Stimulated activated CD8-positive, alpha-beta memory T cell treated with anti-CD3 and anti-CD28 coated beads, Interleukin-12 subunit alpha, Interleukin-12 subunit beta, amount 100 ng/mL, for 1 hour (primary cell): ENCODE data around the gene ABCF2.
A peak's percentile ranks its signal among the peaks of the same experiment; 100 is the strongest.

Experiments
- DNase-seq: peaks from one replicate; pipeline ENCODE4 v3.0.0-alpha.2; 2020; ENCODE audit warnings: low read depth

The ABCF2 gene

DNA sequence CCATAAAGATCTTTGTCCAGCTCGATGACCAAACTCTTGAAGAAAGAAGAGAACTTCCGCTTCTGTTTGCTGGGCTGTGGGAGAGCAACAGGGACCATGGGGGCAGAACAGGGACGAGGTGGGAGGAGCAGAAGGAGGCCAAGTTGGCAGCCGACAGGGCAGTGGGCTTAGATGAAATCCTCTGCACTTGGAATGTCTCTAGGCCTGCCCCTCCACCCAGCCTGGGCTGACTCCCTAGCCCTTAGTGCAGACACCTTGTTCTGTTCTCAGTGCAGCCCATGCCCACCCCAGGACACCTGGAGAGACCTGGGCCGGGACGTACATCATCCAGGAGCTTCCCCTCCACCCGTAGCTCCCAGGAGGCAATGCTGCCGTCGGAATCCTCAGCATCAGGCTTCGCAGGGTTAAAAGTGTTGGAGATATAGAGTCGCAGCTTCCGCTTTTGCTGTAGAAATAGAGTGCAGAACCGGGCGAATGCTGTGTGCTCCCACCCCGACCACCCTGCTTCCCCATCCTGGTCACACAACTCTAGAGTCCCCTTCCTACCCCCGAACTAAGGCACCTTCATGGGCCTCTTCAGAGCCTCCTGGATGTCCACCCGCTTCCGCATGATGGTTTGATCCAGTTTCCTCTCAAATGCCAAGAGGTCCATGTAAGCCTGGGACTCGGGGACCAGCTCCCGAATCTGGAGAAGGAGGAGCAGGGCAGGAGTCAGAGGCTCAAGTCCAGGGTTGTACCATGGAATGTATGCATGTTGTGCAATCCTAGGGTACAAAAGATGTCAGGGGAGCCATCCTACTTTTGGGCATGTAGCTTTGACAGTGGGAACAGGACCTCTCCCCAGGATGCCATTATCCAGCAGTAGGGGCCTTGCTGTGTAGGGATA, 15.4 kb upstream of the ABCF2 start:
- DNase-seq: no peak

- no peak for DNase-seq
Observed at GRCh38 chr7:151241755-151242096, 14.7 kb upstream of the ABCF2 start.

DNA sequence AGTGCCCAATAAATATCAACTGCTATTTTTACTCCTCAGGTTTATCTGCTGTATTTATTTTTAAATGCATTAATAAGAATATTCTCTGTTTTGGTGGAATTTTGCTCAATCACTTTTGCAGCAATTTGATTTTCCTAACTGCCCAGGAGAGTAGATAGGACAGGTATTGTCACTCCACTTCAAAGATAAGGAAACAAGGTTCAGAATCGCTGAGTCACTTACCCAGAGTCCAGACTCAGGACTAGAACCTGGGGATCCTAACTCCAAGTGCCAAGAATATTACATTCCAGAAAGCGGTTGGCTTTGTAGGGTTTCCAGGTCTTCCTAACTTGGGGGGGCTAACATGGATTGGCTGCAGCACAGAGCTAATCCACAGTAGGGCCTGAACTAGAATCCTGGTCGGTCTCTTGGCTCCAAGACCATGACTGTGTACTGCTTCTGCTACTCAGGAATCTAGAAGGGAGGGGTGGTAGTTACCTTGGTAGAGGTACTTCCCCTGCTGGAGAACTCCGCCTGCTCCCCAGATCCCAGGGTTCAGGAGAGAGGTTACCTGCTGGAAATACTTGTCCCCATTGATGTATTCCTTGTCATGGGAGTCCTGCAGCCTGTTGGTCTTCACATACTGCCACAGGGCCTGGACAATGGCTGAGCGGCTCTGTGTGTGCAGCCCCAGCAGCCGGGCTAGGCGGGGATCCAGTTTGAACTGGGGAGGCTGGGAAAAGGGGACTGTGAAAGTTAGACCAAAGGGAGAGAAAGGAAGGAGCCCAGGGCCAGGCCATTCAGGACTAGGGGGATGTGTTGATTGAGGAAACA, 14.1 kb upstream of the ABCF2 start:
- no peak for DNase-seq

- DNase-seq: no peak
Observed at GRCh38 chr7:151240536-151240935, 13.5 kb upstream of the ABCF2 start.

- DNase-seq: no peak
Observed at GRCh38 chr7:151239837-151240459, 12.9 kb upstream of the ABCF2 start.

- no peak for DNase-seq
Observed at GRCh38 chr7:151238924-151239836, 12.2 kb upstream of the ABCF2 start.

DNA sequence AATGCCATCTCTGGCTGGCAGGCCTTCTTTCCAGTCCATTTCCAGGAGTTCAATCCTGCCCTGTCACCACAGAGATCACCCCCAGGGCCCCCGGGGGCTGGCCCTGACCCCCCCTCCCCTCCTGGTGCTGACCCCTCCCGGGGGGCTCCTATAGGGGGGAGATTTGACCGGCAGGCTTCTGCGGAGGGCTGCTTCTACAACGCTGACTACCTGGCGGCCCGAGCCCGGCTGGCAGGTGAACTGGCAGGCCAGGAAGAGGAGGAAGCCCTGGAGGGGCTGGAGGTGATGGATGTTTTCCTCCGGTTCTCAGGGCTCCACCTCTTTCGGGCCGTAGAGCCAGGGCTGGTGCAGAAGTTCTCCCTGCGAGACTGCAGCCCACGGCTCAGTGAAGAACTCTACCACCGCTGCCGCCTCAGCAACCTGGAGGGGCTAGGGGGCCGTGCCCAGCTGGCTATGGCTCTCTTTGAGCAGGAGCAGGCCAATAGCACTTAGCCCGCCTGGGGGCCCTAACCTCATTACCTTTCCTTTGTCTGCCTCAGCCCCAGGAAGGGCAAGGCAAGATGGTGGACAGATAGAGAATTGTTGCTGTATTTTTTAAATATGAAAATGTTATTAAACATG, 11.3 kb upstream of the ABCF2 start:
- DNase-seq: no peak

DNA sequence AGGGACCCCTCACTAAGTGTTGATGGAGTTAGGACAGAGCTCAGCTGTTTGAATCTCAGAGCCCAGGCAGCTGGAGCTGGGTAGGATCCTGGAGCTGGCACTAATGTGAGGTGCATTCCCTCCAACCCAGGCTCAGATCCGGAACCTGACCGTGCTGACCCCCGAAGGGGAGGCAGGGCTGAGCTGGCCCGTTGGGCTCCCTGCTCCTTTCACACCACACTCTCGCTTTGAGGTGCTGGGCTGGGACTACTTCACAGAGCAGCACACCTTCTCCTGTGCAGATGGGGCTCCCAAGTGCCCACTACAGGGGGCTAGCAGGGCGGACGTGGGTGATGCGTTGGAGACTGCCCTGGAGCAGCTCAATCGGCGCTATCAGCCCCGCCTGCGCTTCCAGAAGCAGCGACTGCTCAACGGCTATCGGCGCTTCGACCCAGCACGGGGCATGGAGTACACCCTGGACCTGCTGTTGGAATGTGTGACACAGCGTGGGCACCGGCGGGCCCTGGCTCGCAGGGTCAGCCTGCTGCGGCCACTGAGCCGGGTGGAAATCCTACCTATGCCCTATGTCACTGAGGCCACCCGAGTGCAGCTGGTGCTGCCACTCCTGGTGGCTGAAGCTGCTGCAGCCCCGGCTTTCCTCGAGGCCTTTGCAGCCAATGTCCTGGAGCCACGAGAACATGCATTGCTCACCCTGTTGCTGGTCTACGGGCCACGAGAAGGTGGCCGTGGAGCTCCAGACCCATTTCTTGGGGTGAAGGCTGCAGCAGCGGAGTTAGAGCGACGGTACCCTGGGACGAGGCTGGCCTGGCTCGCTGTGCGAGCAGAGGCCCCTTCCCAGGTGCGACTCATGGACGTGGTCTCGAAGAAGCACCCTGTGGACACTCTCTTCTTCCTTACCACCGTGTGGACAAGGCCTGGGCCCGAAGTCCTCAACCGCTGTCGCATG, 10.5 kb upstream of the ABCF2 start:
- DNase-seq: no peak

- no peak for DNase-seq
Observed at GRCh38 chr7:151236406-151236805, 9.4 kb upstream of the ABCF2 start.

DNA sequence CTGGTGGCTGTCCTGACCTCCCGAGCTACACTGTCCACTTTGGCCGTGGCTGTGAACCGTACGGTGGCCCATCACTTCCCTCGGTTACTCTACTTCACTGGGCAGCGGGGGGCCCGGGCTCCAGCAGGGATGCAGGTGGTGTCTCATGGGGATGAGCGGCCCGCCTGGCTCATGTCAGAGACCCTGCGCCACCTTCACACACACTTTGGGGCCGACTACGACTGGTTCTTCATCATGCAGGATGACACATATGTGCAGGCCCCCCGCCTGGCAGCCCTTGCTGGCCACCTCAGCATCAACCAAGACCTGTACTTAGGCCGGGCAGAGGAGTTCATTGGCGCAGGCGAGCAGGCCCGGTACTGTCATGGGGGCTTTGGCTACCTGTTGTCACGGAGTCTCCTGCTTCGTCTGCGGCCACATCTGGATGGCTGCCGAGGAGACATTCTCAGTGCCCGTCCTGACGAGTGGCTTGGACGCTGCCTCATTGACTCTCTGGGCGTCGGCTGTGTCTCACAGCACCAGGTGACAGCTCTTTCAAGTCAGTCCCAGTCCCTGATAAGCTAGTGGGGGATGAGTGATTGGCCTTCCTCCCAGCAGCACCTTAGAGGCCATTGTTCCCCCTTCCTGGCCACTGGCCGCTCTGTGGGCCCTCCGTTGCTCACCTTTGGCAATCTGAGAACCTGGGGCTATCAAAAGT, 8.2 kb upstream of the ABCF2 start:
- DNase-seq: no peak

- no peak for DNase-seq
Observed at GRCh38 chr7:151233804-151234203, 6.8 kb upstream of the ABCF2 start.

GRCh38 chr7:151232917-151233701, 6.1 kb upstream of the ABCF2 start:
- peak; percentile 50 for DNase-seq

DNA sequence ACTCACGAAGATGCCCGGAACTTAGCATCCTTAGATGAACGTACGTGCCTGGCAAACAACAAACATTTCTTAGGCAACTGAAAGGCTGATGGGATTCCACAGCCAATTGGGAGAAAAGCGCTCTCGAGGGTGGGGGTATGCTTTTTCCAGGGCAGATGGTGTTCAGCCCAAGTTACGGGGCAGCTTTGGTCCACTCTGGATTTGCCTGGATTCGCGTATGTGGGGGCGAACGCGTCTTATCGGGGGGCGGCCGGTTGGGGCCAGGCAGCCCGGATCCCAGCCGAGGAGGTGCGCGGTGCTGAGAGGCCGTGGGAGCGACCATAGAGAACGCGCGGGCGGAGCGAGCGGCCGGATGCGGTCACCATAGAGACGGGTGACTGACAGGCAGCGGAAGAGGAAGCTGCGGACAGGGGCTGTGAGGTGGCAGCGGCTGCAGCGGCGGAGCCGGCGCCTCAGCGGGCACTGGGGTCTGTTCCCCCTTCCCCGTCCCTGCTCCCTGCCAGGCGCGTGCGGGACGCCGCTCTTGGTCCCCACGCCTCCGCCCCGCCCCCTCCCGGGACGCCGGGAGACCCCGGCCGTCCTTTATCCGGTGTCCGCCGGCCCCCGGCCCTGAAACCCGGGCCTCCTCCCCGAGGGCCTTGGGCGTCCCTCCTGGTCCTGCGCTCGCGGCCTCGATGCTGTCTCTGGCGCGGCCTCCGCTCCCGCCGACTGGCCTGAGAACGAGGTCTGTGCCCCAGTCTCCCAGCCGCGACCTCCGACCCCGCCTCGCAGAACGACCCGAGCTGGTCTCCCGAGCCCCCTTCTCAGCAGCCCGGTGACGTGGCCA, 5.3 kb upstream of the ABCF2 start, which contains the start of gene CHPF2:
CHPF2 (plus strand) TSS at position 393 of the 826 bp plus-strand sequence. CDS start 1,529 bp downstream, outside the sequence.
- DNase-seq: peak; percentile 83

DNA sequence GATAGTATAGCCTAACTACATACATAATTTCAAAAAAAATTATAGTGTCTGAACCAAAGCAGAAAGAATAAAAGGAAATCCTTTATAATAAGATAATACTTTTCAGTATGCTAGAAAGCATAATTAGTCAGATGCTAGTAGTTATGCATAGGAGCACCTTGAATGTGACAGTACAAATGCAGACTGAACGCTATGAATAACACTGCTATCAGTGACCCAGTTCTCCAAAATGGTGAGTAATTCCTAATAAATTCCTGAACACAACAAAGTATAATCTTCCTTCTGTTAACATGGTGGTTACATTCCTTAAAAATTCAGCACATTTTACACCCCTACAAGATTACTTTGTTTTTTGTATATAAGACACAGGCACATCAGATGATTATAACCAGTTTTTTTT, 4.1 kb upstream of the ABCF2 start:
- DNase-seq: no peak

- DNase-seq: no peak
Observed at GRCh38 chr7:151229249-151229648, 2.2 kb upstream of the ABCF2 start.

- DNase-seq: no peak
Observed at GRCh38 chr7:151228024-151228866, 1.2 kb upstream of the ABCF2 start.

DNA sequence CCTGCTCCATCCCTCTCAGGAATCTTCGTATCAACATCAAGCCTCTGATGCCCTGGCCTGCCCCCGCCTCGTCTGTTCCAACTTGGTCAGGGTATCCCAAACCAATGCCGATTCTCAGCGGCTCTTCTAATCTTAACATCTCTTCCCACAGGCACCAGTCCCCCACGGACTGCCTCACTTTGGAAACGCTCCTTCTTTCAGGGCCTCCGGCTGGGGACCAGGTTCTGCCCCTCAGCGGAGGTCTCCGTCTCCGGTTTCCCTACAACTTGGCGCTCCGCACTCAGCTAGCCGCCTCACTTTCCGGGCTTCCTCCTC, 488 bp downstream of the ABCF2 start:
- DNase-seq: no peak
